T-helper 1 cell treated with Interleukin-12 subunit alpha and Interleukin-12 subunit beta and Interleukin-4 antibody, amounts not matched to agents 30 μg/mL and 1 μg/mL, for 36 hours (primary cell): ENCODE results near the gene FADS1.

Source experiments
- H3K27ac Mint-ChIP-seq: one replicate; pipeline ENCODE4 v1.8.0; 2021; ENCODE audit warnings: mild to moderate bottlenecking, mixed read lengths
- H3K27me3 Mint-ChIP-seq: one replicate; pipeline ENCODE4 v1.8.0; 2021; ENCODE audit warnings: low read depth, mixed read lengths
- H3K36me3 Mint-ChIP-seq: one replicate; pipeline ENCODE4 v1.8.0; 2021; ENCODE audit warnings: low read depth, mixed read lengths
- H3K4me1 Mint-ChIP-seq: one replicate; pipeline ENCODE4 v1.8.0; 2021; ENCODE audit warnings: low read depth, mixed read lengths
- H3K4me3 Mint-ChIP-seq: one replicate; pipeline ENCODE4 v1.8.0; 2021; ENCODE audit warnings: mild to moderate bottlenecking, moderate library complexity, mixed read lengths
- H3K9me3 Mint-ChIP-seq: one replicate; pipeline ENCODE4 v1.8.0; 2021; ENCODE audit warnings: mixed read lengths

The FADS1 gene

GRCh38 chr11:61774411-61774810 lies 42.4 kb downstream of the FADS1 start:
- no peak overlapping the region for H3K27ac Mint-ChIP-seq
- no peaks in the 10 kb centered on the region for H3K36me3 Mint-ChIP-seq
- no peak overlapping the region for H3K4me3 Mint-ChIP-seq
- H3K4me1 Mint-ChIP-seq = peaks cover 11% of the 10 kb centered on the region
- no peaks in the 10 kb centered on the region for H3K27me3 Mint-ChIP-seq
- no peaks in the 10 kb centered on the region for H3K9me3 Mint-ChIP-seq

GRCh38 chr11:61773809-61774208 lies 43.0 kb downstream of the FADS1 start:
- no peak overlapping the region for H3K27ac Mint-ChIP-seq
- H3K4me1 Mint-ChIP-seq = peaks cover 11% of the 10 kb centered on the region
- no peaks in the 10 kb centered on the region for H3K36me3 Mint-ChIP-seq
- H3K27me3 Mint-ChIP-seq = no peaks in the 10 kb centered on the region
- H3K9me3 Mint-ChIP-seq = no peaks in the 10 kb centered on the region
- H3K4me3 Mint-ChIP-seq = no peak overlapping the region

DNA sequence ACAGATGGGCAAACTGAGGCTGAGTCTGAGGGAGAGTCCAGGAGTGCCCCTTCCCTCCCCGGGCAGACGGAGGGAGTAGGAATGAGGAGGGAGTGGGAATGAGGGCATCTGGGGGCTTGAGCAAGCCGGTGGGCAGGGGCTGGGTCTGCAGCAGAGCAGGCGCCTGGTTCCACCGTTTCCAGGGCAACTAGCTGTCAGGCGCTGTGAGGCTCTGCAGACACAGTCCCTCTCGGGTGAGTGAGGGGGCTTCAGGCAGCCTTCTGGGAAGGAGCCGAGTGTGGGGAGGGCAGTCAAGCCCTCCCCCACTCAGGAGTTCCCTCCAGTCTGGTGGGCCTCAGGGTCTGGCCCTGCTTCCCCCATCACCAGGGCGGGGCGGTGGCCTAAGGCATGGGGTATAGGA lies 43.4 kb downstream of the FADS1 start:
- no peaks in the 10 kb centered on the region for H3K9me3 Mint-ChIP-seq
- no peaks in the 10 kb centered on the region for H3K36me3 Mint-ChIP-seq
- no peak overlapping the region for H3K4me3 Mint-ChIP-seq
- H3K4me1 Mint-ChIP-seq = peaks cover 11% of the 10 kb centered on the region
- no peaks in the 10 kb centered on the region for H3K27me3 Mint-ChIP-seq
- no peak overlapping the region for H3K27ac Mint-ChIP-seq

GRCh38 chr11:61771985-61772455 lies 44.8 kb downstream of the FADS1 start:
- no peak overlapping the region for H3K27ac Mint-ChIP-seq
- H3K4me3 Mint-ChIP-seq = no peak overlapping the region
- no peaks in the 10 kb centered on the region for H3K36me3 Mint-ChIP-seq
- H3K27me3 Mint-ChIP-seq = no peaks in the 10 kb centered on the region
- no peaks in the 10 kb centered on the region for H3K9me3 Mint-ChIP-seq
- peaks cover 8% of the 10 kb centered on the region for H3K4me1 Mint-ChIP-seq

DNA sequence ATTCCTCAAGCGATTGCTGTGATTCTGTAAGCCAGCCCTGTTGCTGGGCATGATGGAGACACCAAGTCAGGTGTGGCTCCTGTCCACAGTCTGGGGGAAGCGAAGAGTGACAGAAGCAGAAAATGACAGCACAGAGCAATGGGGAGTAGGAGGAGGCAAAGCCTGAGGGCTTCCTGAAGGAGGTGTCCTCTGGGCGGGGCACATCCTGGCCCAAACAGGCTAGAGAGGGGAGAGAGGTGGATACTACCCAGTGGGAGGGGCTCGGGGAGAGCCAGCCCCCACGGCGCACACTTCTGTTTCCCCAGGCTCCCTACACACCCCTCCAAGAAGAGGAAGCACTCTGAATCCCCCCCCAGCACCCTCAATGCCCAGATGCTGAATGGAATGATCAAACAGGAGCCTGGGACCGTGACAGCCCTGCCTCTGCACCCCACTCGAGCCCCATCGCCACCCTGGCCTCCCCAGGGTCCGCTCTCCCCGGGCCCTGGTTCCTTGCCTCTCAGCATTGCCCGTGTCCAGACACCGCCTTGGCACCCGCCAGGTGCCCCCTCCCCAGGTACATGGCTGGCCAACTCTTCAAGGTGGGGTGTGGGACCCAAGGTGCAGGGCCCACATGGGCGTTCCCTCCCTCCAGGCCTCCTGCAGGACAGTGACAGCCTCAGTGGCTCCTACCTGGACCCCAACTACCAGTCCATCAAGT lies 45.5 kb downstream of the FADS1 start:
- Mint-ChIP-seq H3K4me1 (peaks cover 3% of the 10 kb centered on the region), H3K9me3 (no peaks in the 10 kb centered on the region), H3K27ac (no peak overlapping the region), H3K36me3 (no peaks in the 10 kb centered on the region), H3K27me3 (no peaks in the 10 kb centered on the region), H3K4me3 (no peak overlapping the region)

DNA sequence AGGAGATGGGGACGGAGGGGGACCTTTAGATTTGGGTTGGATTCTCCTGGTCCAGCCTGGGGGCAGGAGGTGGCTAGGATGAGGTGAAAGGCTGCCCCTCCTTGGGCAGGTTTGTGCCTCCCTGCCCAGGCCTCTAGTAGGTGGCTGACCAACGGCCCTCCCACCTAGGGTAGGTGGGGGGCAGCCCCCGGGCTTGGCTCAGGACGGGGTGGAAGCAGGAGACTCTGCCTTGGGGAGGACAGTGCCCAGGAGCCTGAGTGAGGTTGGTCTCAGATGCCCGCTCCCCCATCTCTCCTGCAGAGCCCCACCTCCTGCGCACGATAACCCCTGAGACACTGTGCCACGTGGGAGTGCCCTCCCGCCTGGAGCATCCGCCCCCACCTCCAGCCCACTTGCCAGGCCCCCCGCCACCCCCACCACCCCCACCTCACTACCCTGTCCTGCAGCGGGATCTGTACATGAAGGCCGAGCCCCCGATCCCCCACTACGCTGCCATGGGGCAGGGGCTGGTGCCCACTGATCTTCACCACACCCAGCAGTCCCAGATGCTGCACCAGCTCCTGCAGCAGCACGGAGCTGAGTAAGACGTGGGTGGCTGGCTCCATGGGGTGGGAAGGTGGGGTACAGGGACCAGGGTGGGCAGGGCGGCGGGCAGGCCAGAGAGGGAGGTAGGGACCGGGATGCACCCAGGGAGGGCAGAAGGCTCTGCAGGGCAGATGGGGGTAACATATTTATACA lies 46.7 kb downstream of the FADS1 start:
- Mint-ChIP-seq H3K9me3 (no peaks in the 10 kb centered on the region), H3K27ac (no peak overlapping the region), H3K4me3 (no peak overlapping the region), H3K4me1 (no peaks in the 10 kb centered on the region), H3K27me3 (no peaks in the 10 kb centered on the region), H3K36me3 (no peaks in the 10 kb centered on the region)

DNA sequence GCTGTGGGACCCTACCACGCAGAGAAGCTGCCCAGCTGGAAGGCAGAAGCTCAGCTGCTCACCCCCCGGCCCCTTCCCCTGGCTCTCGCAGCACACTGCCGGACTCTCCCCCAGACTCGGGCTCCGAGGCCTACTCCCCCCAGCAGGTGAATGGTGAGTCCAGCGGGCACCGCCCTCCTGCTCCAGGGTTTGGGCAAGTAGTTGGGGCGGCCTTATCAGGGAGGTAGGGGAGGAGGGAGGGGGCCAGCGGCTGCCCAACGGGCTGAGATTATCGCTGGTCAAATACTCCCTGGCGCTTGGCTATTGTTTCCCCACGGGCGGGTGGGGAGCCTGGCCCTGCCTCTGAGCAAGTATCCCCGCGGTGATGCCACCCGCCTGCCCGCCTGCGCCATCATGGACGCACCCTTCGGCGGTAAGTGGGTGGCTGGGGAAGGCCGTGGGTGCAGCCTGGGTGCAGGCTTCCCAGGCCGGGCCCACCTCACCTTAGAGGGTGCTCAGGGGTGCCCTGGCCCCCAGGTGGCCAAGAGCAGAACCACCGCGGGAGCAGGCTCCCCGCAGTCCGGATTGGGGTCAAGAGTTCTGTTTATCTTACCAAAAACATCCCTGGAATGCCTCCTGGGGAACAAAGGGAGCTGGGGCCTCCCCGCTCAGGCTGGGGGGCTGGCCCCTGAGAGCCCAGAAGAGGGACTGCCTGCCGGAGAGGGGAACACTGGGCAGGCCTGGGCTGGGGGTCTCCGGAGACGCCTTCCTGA lies 47.5 kb downstream of the FADS1 start:
- no peaks in the 10 kb centered on the region for H3K27me3 Mint-ChIP-seq
- H3K27ac Mint-ChIP-seq = no peak overlapping the region
- H3K4me3 Mint-ChIP-seq = no peak overlapping the region
- H3K9me3 Mint-ChIP-seq = no peaks in the 10 kb centered on the region
- H3K4me1 Mint-ChIP-seq = no peaks in the 10 kb centered on the region
- H3K36me3 Mint-ChIP-seq = no peaks in the 10 kb centered on the region

- Mint-ChIP-seq H3K36me3 (no peaks in the 10 kb centered on the region), H3K4me3 (no peak overlapping the region), H3K27me3 (no peaks in the 10 kb centered on the region), H3K27ac (no peak overlapping the region), H3K9me3 (no peaks in the 10 kb centered on the region), H3K4me1 (no peaks in the 10 kb centered on the region)
These were observed 48.3 kb downstream of the FADS1 start for GRCh38 chr11:61768376-61769076.

- H3K36me3 Mint-ChIP-seq = no peaks in the 10 kb centered on the region
These were observed 50.4 kb downstream of the FADS1 start for GRCh38 chr11:61766353-61766841.

GRCh38 chr11:61765550-61766253 lies 51.1 kb downstream of the FADS1 start:
- Mint-ChIP-seq H3K27ac (no peak overlapping the region), H3K9me3 (no peaks in the 10 kb centered on the region), H3K27me3 (no peaks in the 10 kb centered on the region), H3K4me1 (no peaks in the 10 kb centered on the region), H3K36me3 (no peaks in the 10 kb centered on the region), H3K4me3 (no peak overlapping the region)

More at GRCh38 chr11:61766353-61766841, 50.4 kb downstream of the FADS1 start:
- Mint-ChIP-seq H3K4me3 (no peak overlapping the region), H3K27me3 (no peaks in the 10 kb centered on the region), H3K27ac (no peak overlapping the region), H3K4me1 (no peaks in the 10 kb centered on the region), H3K9me3 (no peaks in the 10 kb centered on the region)

DNA sequence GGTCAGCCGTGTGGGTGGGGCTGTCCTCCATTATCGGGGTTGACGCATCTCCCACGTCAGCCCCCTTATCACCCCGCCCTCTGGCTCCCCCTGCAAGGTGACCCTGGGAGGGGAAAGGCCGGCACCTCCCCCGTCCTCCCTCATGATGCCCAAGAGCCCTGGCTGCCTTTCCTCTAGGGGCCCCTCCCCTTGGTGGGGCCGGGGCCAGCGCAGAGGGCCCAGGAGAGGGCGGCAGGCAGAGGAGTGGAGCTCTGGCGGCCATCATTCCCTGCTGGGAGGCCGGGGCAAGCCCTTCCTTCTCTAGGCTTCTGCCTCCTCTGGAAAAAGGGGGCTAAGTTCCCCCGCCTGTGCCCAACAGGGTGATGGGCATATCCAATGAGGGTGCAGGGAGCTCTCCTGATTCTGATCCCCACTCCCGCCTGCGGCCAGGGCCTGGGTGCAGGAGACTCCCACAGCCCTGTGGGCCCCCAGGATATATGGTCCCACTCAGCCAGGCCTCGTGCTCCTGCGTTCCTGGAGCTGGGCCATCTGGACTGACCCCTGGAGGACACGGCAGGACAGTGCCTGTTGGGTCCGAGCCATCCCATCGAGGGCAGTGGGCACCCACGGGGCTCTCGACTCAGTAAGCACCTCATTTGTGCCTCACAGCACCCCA lies 52.1 kb downstream of the FADS1 start:
- Mint-ChIP-seq H3K27me3 (no peaks in the 10 kb centered on the region), H3K4me3 (no peak overlapping the region), H3K9me3 (no peaks in the 10 kb centered on the region), H3K36me3 (no peaks in the 10 kb centered on the region), H3K4me1 (no peaks in the 10 kb centered on the region), H3K27ac (no peak overlapping the region)

- Mint-ChIP-seq H3K36me3 (no peaks in the 10 kb centered on the region), H3K27me3 (no peaks in the 10 kb centered on the region), H3K27ac (no peak overlapping the region), H3K4me1 (no peaks in the 10 kb centered on the region), H3K4me3 (no peak overlapping the region), H3K9me3 (no peaks in the 10 kb centered on the region)
These were observed 52.7 kb downstream of the FADS1 start for GRCh38 chr11:61763930-61764605.

DNA sequence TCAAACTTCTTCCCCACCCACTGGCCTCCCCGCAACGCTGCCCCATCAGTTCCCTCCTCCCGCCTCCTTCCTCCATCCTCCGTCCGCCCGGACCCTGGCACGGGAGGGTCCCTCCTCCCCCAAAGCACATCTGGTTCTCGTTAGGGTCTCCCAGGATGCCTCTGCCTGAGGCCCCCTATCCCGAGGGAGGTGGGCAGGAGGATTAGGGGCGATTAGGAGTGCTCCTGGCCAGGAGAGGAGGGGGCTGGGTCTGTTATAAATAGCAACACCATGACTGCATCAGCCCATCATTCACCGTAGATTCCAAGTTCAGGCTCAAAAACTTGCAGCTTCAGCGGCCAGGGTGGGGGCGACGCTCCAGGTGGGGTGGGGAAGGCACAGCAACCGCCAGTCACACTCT lies 54.0 kb downstream of the FADS1 start:
- H3K27ac Mint-ChIP-seq = no peak overlapping the region
- no peak overlapping the region for H3K4me3 Mint-ChIP-seq
- H3K4me1 Mint-ChIP-seq = no peaks in the 10 kb centered on the region
- no peaks in the 10 kb centered on the region for H3K36me3 Mint-ChIP-seq
- no peaks in the 10 kb centered on the region for H3K9me3 Mint-ChIP-seq
- peaks cover 4% of the 10 kb centered on the region for H3K27me3 Mint-ChIP-seq
